Measurements from ENCODE around the gene CEP170B. TPM values are rescaled to one million over a fixed set of nuclear protein-coding genes. Genes with fewer than 3 reads are reported as not detected.

The CEP170B gene
- total and polyA plus RNA-seq, 2 of the 8 experiments (the other 6 are each of a cell fraction or from before 2014, with no cell fraction given): 9.1 to 33.8 TPM

GRCh38 chr14:104929268-104930230 is 64.5 kb downstream of the CEP170B start (continued):
- TF ChIP-seq NANOG (IDR thresholded peaks at IDR 0.05; ENCODE audit: insufficient read depth, low read depth, low read length, poor library complexity, severe bottlenecking) (no peak), POLR2A (IDR thresholded peaks at IDR 0.05; ENCODE audit: control extremely low read depth in 1 of 2, low read depth in 2 of 2, low read length in 2 of 2) (no peak), CTBP2 (IDR thresholded peaks at IDR 0.05; ENCODE audit: borderline replicate concordance, insufficient read depth, insufficient read length, low read length) (no peak), TCF12 (IDR thresholded peaks at IDR 0.05; ENCODE audit: low read depth, low read length) (no peak), MAX (IDR thresholded peaks at IDR 0.05) (no peak), RXRA (IDR thresholded peaks at IDR 0.05; ENCODE audit: insufficient read depth, low read depth, low read length) (no peak), POU5F1 (IDR thresholded peaks at IDR 0.05; ENCODE audit: low read depth, low read length) (no peak), TAF7 (optimal IDR thresholded peaks at IDR 0.05; ENCODE audit: borderline replicate concordance, low read depth, low read length) (no peak), CHD2 (IDR thresholded peaks at IDR 0.05; ENCODE audit: low read length) (no peak)

Measured in H1 (cell line).